ENCODE results near the gene DDIT3. TPM values are rescaled to one million over a fixed set of nuclear protein-coding genes. Genes with fewer than 3 reads are reported as not detected.
"Not testable (repeated sequence)": the region's sequence is repeated elsewhere in the genome, so short reads cannot be mapped to it uniquely, and the experiment has no call there.

Gene DDIT3
- total and polyA plus RNA-seq, 4 donors: 31.0 to 74.7 (median 51.4) TPM

- DNase-seq (no peak), ATAC-seq (ENCODE audit: insufficient read depth, low FRiP score) (no peak)
- Histone ChIP-seq H3K36me3 (ENCODE audit: control insufficient read depth in 4 of 4, insufficient read depth in 4 of 4, low read length in 4 of 4) (peaks cover 25 to 50% (median 35%) of the 10 kb centered on the region in 4 donors), H3K27ac (ENCODE audit: low read depth in 1 of 2, low read length in 1 of 2) (no peak overlapping the region), H3K27me3 (ENCODE audit: control insufficient read depth in 3 of 3, insufficient read depth in 3 of 3, low read length in 2 of 3) (no peaks in the 10 kb centered on the region), H3K9ac (ENCODE audit: insufficient read depth in 1 of 2, low read length in 2 of 2) (no peak overlapping the region), H3K9me3 (ENCODE audit: control insufficient read depth in 4 of 4, insufficient read depth in 3 of 4, low read length in 3 of 4) (no peaks in the 10 kb centered on the region), H3K4me1 (ENCODE audit: control insufficient read depth in 5 of 5, insufficient read depth in 5 of 5, low read length in 5 of 5) (peaks cover 4 to 20% (median 12%) of the 10 kb centered on the region in 5 donors), H3K4me3 (no peak overlapping the region)
- TF ChIP-seq CTCF (IDR thresholded peaks at IDR 0.05; ENCODE audit: control extremely low read depth, extremely low read depth): no peak
- 75 to 88% methylated on average over 3 of the region's 3 CpGs for WGBS, 2 donors
These were observed 4.8 kb downstream of the DDIT3 start for GRCh38 chr12:57515408-57515933.

DNA sequence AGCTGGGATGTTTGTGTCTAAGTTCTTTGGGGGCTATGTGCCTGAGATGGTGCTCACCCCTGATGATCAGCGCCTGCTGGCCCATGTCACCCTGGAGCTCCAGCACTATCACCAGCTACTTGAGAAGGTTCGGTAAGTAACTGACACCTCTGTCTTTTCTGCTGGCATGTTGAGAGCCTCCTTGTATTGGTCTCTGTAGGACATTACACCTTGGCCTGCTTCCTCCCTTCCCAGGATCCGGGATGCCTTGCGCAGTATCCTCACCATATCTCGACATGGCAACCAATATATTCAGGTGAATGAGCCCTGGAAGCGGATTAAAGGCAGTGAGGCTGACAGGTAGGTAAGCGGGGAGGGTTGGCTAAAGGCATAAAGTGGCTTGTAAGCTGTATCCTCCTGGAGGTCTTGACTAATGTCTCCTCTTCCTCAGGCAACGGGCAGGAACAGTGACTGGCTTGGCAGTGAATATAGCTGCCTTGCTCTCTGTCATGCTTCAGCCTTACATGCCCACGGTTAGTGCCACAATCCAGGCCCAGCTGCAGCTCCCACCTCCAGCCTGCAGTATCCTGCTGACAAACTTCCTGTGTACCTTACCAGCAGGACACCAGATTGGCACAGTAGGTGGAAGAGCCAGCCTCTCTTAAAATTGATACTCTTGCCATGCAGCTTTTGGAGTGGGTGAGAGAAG, 5.5 kb downstream of the DDIT3 start:
- no peak overlapping the region for H3K4me3 ChIP-seq
- no peak for ATAC-seq (ENCODE audit: insufficient read depth, low FRiP score)
- 87 to 90% methylated on average over 9 of the region's 9 CpGs for WGBS, 2 donors
- H3K4me1 ChIP-seq (ENCODE audit: control insufficient read depth in 5 of 5, insufficient read depth in 5 of 5, low read length in 5 of 5): peaks cover 4 to 19% (median 12%) of the 10 kb centered on the region in 5 donors
- H3K9me3 ChIP-seq (ENCODE audit: control insufficient read depth in 4 of 4, insufficient read depth in 3 of 4, low read length in 3 of 4): no peaks in the 10 kb centered on the region
- H3K9ac ChIP-seq (ENCODE audit: insufficient read depth in 1 of 2, low read length in 2 of 2): no peak overlapping the region
- no peaks in the 10 kb centered on the region for H3K27me3 ChIP-seq (ENCODE audit: control insufficient read depth in 3 of 3, insufficient read depth in 3 of 3, low read length in 2 of 3)
- DNase-seq: no peak
- H3K27ac ChIP-seq (ENCODE audit: low read depth in 1 of 2, low read length in 1 of 2): peak overlapping the region in 1 of 2 donors; percentile 17
- H3K36me3 ChIP-seq (ENCODE audit: control insufficient read depth in 4 of 4, insufficient read depth in 4 of 4, low read length in 4 of 4): peaks cover 25 to 51% (median 38%) of the 10 kb centered on the region in 4 donors
- no peak for TF ChIP-seq CTCF (IDR thresholded peaks at IDR 0.05; ENCODE audit: control extremely low read depth, extremely low read depth)

DNA sequence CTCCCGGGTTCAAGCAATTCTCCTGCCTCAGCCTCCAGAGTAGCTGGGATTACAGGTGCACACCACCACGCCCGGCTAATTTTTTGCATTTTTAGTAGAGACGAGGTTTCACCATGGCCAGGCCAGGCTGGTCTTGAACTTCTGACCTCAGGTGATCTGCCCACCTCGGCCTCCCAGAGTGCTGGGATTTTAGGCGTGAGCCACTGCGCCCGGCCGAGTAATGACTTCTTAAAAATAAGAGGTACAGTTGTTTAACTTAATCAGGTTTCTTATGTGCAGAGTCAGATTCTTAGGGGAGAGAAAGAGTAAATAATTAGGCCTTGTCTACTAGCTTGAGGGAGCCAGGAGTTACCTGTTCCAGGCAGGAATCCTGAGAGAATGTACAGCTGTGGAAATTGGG, 6.1 kb downstream of the DDIT3 start:
- Histone ChIP-seq H3K4me1 (ENCODE audit: control insufficient read depth in 5 of 5, insufficient read depth in 5 of 5, low read length in 5 of 5) (peaks cover 4 to 14% (median 11%) of the 10 kb centered on the region in 5 donors), H3K36me3 (ENCODE audit: control insufficient read depth in 4 of 4, insufficient read depth in 4 of 4, low read length in 4 of 4) (peaks cover 25 to 51% (median 39%) of the 10 kb centered on the region in 4 donors)
- H3K27ac ChIP-seq (ENCODE audit: low read depth in 1 of 2, low read length in 1 of 2); H3K27me3 ChIP-seq (ENCODE audit: control insufficient read depth in 3 of 3, insufficient read depth in 3 of 3, low read length in 2 of 3); H3K9me3 ChIP-seq (ENCODE audit: control insufficient read depth in 4 of 4, insufficient read depth in 3 of 4, low read length in 3 of 4); H3K4me3 ChIP-seq; H3K9ac ChIP-seq (ENCODE audit: insufficient read depth in 1 of 2, low read length in 2 of 2); ATAC-seq (ENCODE audit: insufficient read depth, low FRiP score); DNase-seq: not testable (repeated sequence)
- WGBS, 2 donors: 93 to 94% methylated on average over 9 of the region's 9 CpGs

- ATAC-seq (ENCODE audit: insufficient read depth, low FRiP score): not testable (repeated sequence)
- whole genome bisulfite sequencing, 2 donors: 91 to 95% methylated on average over 6 of the region's 6 CpGs
These were observed 6.6 kb downstream of the DDIT3 start for GRCh38 chr12:57513677-57514076.

More at GRCh38 chr12:57513677-57514076, 6.6 kb downstream of the DDIT3 start:
- H3K4me3 ChIP-seq; DNase-seq; H3K9me3 ChIP-seq (ENCODE audit: control insufficient read depth in 4 of 4, insufficient read depth in 3 of 4, low read length in 3 of 4); H3K4me1 ChIP-seq (ENCODE audit: control insufficient read depth in 5 of 5, insufficient read depth in 5 of 5, low read length in 5 of 5); H3K9ac ChIP-seq (ENCODE audit: insufficient read depth in 1 of 2, low read length in 2 of 2); H3K27ac ChIP-seq (ENCODE audit: low read depth in 1 of 2, low read length in 1 of 2); H3K27me3 ChIP-seq (ENCODE audit: control insufficient read depth in 3 of 3, insufficient read depth in 3 of 3, low read length in 2 of 3): not testable (repeated sequence)
- peaks cover 25 to 51% (median 39%) of the 10 kb centered on the region in 4 donors for H3K36me3 ChIP-seq (ENCODE audit: control insufficient read depth in 4 of 4, insufficient read depth in 4 of 4, low read length in 4 of 4)

Data from lung (tissue), 12 donors.